ENCODE data around the gene DTHD1.

The DTHD1 gene

DNA sequence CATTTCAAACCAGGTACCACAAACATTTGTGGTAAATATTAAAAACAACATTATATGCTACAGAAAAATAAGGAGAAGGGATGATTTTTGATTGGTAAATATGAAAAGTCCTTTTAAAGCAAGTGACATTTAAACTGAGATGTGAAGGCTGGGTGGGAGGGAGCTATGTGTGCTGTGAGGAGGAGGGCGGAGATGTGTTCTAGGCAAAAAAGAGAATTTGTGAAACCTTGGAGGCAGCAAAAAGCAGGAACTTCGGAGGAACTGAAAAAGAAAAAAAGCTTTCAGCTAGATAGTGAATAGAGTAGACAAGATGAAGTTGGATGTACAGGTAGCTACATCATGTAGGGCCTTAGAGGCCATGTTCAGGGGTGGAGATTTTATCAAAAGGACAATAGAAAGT is 27.0 kb upstream of the DTHD1 start:
- H3K4me3 ChIP-seq (ENCODE audit: low read depth, low read length): no peak overlapping the region
- no peak for DNase-seq (ENCODE audit: low read depth, low spot score)
- POLR2A ChIA-PET: no interaction called here
- TF ChIP-seq CTCF (IDR thresholded peaks at IDR 0.05; ENCODE audit: insufficient read depth, low read length, missing control alignments): no peak
- CTCF ChIA-PET: no interaction called here

GRCh38 chr4:36255577-36255976 is 25.8 kb upstream of the DTHD1 start:
- ChIA-PET CTCF (no interaction called here), POLR2A (no interaction called here)
- H3K4me3 ChIP-seq (ENCODE audit: low read depth, low read length): no peak overlapping the region
- DNase-seq (ENCODE audit: low read depth, low spot score): no peak
- no peak for TF ChIP-seq CTCF (IDR thresholded peaks at IDR 0.05; ENCODE audit: insufficient read depth, low read length, missing control alignments)

- H3K4me3 ChIP-seq (ENCODE audit: low read depth, low read length): no peak overlapping the region
- TF ChIP-seq CTCF (IDR thresholded peaks at IDR 0.05; ENCODE audit: insufficient read depth, low read length, missing control alignments): no peak
- ChIA-PET POLR2A (no interaction called here), CTCF (no interaction called here)
- no peak for DNase-seq (ENCODE audit: low read depth, low spot score)
Measured at GRCh38 chr4:36256398-36256891, 25.0 kb upstream of the DTHD1 start.

GRCh38 chr4:36260731-36261130 is 20.7 kb upstream of the DTHD1 start:
- TF ChIP-seq CTCF (IDR thresholded peaks at IDR 0.05; ENCODE audit: insufficient read depth, low read length, missing control alignments): no peak
- CTCF ChIA-PET: no interaction called here
- no peak for DNase-seq (ENCODE audit: low read depth, low spot score)
- no peak overlapping the region for H3K4me3 ChIP-seq (ENCODE audit: low read depth, low read length)
- POLR2A ChIA-PET: no interaction called here

GRCh38 chr4:36264207-36264826 is 17.1 kb upstream of the DTHD1 start:
- DNase-seq (ENCODE audit: low read depth, low spot score): no peak
- TF ChIP-seq CTCF (IDR thresholded peaks at IDR 0.05; ENCODE audit: insufficient read depth, low read length, missing control alignments): no peak
- ChIA-PET CTCF (no interaction called here), POLR2A (no interaction called here)
- H3K4me3 ChIP-seq (ENCODE audit: low read depth, low read length): no peak overlapping the region

DNA sequence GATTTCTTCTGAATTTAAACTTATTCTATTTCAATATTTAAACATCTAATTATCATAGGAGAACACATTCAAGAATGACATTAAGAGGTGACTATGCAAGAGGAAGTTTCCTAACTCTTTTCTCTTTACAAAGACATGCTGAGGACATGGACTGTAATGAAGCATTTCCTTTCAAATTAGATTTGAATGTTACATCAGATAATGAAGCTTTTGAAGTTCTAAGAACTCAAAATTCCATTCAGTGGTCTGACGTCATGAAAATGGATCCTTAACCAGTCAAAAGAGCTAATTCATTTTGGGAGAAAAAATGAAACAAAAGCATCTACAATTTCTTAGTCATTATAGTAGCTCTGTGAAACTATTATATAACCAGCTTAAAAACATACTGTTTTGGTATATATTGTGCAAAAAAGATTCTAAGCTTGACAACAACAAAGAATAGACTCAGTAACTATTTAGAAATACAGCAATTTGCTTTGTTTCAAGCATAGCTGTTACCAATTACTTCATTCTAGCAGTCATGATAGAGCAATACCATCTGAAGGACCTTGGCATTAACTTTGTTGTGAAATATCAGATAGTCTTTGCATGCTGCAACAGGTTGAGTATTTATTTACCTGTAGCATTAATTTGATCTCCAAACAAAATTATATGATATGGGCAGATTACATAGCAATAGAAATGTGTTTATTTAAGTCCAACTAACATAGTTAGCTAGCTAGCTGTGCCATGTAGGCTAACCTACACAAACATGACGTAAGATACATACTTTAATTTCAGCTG is 13.7 kb upstream of the DTHD1 start:
- CTCF ChIA-PET: no interaction called here
- DNase-seq (ENCODE audit: low read depth, low spot score): no peak
- TF ChIP-seq CTCF (IDR thresholded peaks at IDR 0.05; ENCODE audit: insufficient read depth, low read length, missing control alignments): no peak
- POLR2A ChIA-PET: no interaction called here
- no peak overlapping the region for H3K4me3 ChIP-seq (ENCODE audit: low read depth, low read length)
